Stimulated activated CD4-positive, alpha-beta T cell treated with anti-CD3 and anti-CD28 coated beads, Interleukin-4, amount 100 ng/mL, for 24 hours (primary cell): ENCODE data around the gene LRRC28.

Experiments
- DNase-seq: peaks from one replicate; pipeline ENCODE4 v3.0.0-alpha.2; 2020

Gene LRRC28

DNA sequence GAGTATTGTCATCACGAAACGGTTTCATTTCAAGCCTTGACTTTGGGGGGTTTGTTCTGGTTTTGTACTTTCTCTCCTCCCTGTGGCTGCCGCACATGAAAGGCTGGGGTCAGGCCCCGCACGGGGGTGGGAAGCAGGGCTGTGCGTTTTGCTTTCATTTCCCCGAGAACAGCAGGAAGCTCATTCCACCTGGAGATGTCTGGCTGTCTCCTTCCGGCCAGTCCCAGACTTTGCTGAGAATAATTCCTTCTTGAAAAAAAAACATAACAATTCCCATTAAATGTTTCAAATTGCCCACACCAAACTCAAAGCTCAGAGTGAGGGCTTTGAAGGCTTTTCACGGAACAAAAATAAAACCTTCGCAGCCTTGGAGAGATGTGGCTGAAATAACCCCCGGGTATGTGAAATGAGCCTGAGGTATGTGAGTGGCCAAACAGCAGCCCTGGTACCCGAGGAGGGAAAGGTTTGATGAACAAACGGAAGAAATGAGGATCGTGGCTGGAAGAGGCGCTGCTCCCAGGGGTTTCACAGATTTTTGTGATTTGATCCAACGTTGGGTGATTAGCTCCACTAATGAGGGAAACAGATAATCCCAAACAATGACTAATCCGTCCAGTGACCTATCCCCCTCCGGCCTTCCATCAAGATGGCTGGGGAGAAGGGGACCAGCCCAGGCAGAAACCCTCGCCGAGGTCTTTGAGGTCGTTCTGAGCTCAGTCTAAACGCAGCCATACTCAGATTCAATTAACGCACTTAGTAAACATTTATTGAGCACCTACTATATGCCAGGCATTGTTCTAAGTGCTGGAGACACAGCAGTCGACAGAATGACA lies 187.6 kb downstream of the LRRC28 start:
- DNase-seq, result no peak

DNA sequence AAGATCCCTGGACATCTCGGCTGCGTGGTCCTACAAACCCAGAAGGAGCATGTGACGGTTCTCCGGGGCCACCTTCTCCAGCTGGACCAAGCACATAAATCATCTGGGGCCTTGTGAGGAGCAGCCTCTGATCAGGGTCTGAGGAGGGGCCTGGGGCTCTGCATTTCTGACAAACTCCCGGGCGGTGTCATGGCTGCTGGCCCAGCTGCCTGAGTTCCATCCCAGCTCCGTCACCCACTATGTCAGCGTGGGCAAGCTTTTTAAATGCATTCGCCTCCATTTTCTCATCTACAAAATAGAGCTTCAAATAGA lies 188.2 kb downstream of the LRRC28 start:
- DNase-seq, result no peak

DNA sequence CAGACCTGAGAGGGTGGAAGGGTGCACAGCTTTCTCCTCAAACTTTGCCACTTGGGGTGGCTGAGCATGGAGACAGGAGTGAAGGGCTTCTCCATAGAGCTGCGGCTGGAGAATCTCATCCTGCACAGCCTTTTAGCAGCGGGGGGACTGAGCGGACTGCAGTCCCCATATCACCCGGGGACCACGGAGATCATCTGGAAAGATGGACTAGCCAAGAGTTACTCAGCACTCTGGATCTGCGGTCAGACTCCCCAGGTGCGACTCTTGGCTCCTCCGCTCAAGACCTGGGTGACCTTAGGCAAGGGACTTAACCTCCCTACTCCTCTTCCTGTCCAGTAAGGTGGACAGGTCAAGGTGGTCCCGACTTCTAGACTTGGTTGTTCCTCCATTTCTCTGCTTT lies 188.7 kb downstream of the LRRC28 start:
- no peak for DNase-seq
